Retinal pigment epithelial cell (primary cell): ENCODE measurements around the gene CASZ1.

Source experiments
- DNase-seq: peaks from one replicate; pipeline ENCODE4 v3.0.0-alpha.2; 2010; ENCODE audit warnings: low read depth
- H3K4me3 ChIP-seq: 2 replicates; pipeline ENCODE4 v1.5.1; 2011; ENCODE audit warnings: mild to moderate bottlenecking, low read length, control low read depth, moderate library complexity
- CTCF ChIP-seq: conservative IDR thresholded peaks from 2 replicates; pipeline ENCODE4 v1.5.1; 2011; ENCODE audit warnings: low read depth, low read length, control low read depth, inconsistent platforms

CASZ1 gene

DNA sequence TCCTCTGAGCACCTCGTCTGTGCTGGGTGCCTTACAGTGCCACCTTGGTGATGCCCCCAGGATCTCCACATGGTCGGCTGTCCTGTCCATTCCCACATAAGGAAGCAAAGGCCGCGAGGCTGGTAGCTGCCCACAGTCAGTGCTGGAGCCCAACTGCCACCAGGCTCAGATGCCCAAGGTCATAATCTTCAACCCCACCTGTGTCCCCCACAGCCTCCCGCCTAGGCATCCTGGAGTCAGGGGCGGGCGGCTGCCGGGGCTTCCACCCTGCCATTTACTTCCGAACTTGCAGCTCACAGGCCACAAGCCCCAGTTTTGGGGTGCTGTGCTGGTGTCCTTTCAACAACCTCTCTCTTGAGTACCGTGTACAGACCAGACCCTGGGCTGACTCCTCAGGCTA, 126.3 kb downstream of the CASZ1 start:
- no peak for DNase-seq

GRCh38 chr1:10669570-10669969, 126.9 kb downstream of the CASZ1 start:
- H3K4me3 ChIP-seq: no peak overlapping the region
- no peak for TF ChIP-seq CTCF
- no peak for DNase-seq

More for the DNA sequence above, 126.3 kb downstream of the CASZ1 start:
- no peak for TF ChIP-seq CTCF
- no peak overlapping the region for H3K4me3 ChIP-seq

GRCh38 chr1:10667861-10668761, 128.3 kb downstream of the CASZ1 start:
- H3K4me3 ChIP-seq: no peak overlapping the region
- DNase-seq: no peak
- TF ChIP-seq CTCF: no peak

DNA sequence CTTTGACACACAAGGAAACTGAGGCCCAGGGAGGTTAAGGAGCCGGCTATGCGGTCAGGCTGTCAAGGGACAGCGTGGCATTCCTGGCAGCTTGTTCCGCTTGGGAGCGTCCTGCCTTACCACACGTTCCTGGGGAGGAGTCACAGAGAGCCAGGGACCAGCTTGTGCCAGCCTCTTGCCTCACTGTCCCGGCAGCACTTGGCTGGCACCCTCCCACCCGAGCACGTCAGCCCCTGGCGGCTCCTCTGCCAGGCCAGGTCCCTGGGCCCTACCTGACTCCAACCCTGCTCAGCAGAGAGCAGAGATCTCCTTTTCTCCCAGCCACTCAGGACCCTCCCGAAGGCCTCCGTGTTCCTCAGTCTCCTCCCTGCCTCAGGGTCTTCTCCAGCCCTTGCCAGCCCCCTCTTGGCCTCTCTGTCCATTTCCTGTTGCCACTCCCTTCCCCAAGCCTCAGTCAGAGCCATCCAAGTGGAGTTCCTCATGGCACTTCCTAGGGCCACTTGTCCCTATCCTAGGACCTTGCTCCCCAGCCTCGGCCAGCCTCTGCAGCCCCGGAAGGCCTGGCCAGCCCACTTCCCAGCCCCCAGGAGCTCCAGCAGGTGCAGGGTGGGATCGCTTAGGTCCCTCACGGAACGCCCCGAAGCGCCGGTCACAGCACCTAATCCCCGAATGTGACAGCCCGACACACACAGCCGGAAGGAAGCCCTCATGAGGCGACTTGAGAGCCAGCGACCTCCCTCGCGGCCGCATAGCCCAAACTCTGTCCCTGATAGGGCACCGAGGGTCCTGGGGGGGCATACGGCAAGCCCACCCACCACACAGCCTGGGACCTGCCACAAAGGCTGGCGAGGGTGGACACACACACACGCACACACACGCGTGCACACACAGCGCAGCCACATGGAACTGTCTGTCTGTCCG, 130.3 kb downstream of the CASZ1 start:
- no peak for TF ChIP-seq CTCF
- peak; percentile 70 for DNase-seq
- H3K4me3 ChIP-seq: no peak overlapping the region

GRCh38 chr1:10665226-10665625, 131.2 kb downstream of the CASZ1 start:
- H3K4me3 ChIP-seq: no peak overlapping the region
- no peak for TF ChIP-seq CTCF
- no peak for DNase-seq

DNA sequence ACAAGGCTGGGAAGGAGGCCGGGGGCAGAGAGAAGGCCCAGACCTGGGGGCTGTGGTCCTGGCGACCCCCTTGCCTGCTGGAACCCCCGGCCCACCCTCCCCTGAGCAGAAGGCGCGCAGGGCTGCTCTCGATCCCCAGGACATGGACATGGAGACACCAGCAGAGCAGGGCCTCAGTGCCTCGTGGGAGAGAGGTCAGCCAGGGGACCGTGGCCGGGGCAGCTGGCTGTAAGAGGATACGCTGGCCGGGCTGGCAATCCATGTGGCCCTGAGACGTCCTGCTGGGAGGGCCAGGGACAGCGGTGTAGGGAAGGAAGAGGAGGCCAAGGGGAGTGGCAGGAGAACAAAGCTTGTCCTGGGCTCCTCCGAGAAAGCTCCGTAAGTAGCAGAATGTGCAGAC, 132.2 kb downstream of the CASZ1 start:
- TF ChIP-seq CTCF: no peak
- H3K4me3 ChIP-seq: no peak overlapping the region
- DNase-seq: no peak
